Neural progenitor cell (in vitro differentiated cells): Measurements from ENCODE around the gene IL1RAPL1.

Experiments
- EZH2 ChIP-seq: fragments of 200-600 bp; sonication (generic); IDR thresholded peaks from 2 replicates; pipeline ENCODE4 v1.6.1; 2017; ENCODE audit warnings: antibody characterized with exemption, mild to moderate bottlenecking, moderate library complexity
- TF ChIP-seq, protein P1 (sequence below): fragments of 200-600 bp; sonication (generic); IDR thresholded peaks from 2 replicates; pipeline ENCODE4 v1.5.1; 2017; ENCODE audit warnings: antibody characterized with exemption, mild to moderate bottlenecking

DNA sequence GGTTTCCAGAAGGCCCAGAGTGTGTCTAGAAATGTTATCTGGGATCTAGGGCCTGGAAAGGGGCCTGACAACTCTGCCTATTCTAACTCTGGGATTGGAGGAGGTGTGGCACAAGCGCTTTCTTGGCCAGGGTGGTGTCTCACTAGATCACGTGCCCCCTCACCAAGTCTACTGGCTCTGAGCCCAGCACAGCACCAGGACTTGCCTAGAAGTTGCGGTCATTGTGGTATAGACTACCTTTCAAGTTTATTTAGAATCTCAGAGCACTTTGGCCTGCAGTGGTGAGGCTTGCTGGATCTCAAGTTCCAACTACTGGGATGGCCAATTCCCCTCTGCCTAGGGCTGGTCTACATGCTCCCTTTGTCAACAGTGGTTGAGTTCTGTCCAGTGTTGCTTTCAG, 1404.8 kb downstream of the IL1RAPL1 start:
- TF ChIP-seq, protein P1, sequence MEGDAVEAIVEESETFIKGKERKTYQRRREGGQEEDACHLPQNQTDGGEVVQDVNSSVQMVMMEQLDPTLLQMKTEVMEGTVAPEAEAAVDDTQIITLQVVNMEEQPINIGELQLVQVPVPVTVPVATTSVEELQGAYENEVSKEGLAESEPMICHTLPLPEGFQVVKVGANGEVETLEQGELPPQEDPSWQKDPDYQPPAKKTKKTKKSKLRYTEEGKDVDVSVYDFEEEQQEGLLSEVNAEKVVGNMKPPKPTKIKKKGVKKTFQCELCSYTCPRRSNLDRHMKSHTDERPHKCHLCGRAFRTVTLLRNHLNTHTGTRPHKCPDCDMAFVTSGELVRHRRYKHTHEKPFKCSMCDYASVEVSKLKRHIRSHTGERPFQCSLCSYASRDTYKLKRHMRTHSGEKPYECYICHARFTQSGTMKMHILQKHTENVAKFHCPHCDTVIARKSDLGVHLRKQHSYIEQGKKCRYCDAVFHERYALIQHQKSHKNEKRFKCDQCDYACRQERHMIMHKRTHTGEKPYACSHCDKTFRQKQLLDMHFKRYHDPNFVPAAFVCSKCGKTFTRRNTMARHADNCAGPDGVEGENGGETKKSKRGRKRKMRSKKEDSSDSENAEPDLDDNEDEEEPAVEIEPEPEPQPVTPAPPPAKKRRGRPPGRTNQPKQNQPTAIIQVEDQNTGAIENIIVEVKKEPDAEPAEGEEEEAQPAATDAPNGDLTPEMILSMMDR = no peak
- no peak for TF ChIP-seq EZH2
